ENCODE measurements around the gene PLEKHA5.

Gene PLEKHA5

GRCh38 chr12:19190292-19191031 lies 60.9 kb downstream of the PLEKHA5 start:
- no peak for DNase-seq (ENCODE audit: low spot score)
- in situ Hi-C loops (cut with MboI; ENCODE audit: low pct_unique_long_range_greater_than_20kb, low sequenced_read_pairs, unreplicated experiment): no loop called here
- no peak for TF ChIP-seq CTCF (IDR thresholded peaks at IDR 0.05; ENCODE audit: extremely low read depth, insufficient read depth, missing control alignments)

DNA sequence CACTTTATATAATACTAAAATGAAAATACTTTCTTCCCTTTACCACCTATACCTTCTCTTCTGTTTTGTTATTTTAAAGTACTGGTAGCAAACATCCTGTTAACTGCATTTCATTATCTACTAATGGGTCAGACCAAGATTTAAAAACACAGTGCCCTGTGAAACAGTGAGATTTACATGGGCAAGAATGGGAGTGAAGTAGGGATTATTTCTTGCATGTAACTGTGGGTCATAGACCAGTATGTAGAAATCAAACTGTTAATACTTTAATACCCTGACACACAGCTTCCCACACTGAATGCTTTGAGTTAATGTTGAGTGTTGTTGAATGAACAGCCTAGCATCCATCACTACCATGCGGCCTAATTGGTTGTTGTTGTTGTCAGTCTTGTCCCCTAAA lies 61.6 kb downstream of the PLEKHA5 start:
- no peak for DNase-seq (ENCODE audit: low spot score)
- in situ Hi-C loops (cut with MboI; ENCODE audit: low pct_unique_long_range_greater_than_20kb, low sequenced_read_pairs, unreplicated experiment): no loop called here
- no peak for TF ChIP-seq CTCF (IDR thresholded peaks at IDR 0.05; ENCODE audit: extremely low read depth, insufficient read depth, missing control alignments)

- TF ChIP-seq CTCF (IDR thresholded peaks at IDR 0.05; ENCODE audit: extremely low read depth, insufficient read depth, missing control alignments): no peak
- in situ Hi-C loops (cut with MboI; ENCODE audit: low pct_unique_long_range_greater_than_20kb, low sequenced_read_pairs, unreplicated experiment): no loop called here
- no peak for DNase-seq (ENCODE audit: low spot score)
These were observed 62.0 kb downstream of the PLEKHA5 start for GRCh38 chr12:19191563-19191962.

- in situ Hi-C loops (cut with MboI; ENCODE audit: low pct_unique_long_range_greater_than_20kb, low sequenced_read_pairs, unreplicated experiment): no loop called here
- TF ChIP-seq CTCF (IDR thresholded peaks at IDR 0.05; ENCODE audit: extremely low read depth, insufficient read depth, missing control alignments): no peak
- DNase-seq (ENCODE audit: low spot score): no peak
These were observed 63.2 kb downstream of the PLEKHA5 start for GRCh38 chr12:19192710-19193109.

GRCh38 chr12:19194963-19195362 lies 65.4 kb downstream of the PLEKHA5 start:
- in situ Hi-C loops (cut with MboI; ENCODE audit: low pct_unique_long_range_greater_than_20kb, low sequenced_read_pairs, unreplicated experiment): no loop called here
- no peak for TF ChIP-seq CTCF (IDR thresholded peaks at IDR 0.05; ENCODE audit: extremely low read depth, insufficient read depth, missing control alignments)

DNA sequence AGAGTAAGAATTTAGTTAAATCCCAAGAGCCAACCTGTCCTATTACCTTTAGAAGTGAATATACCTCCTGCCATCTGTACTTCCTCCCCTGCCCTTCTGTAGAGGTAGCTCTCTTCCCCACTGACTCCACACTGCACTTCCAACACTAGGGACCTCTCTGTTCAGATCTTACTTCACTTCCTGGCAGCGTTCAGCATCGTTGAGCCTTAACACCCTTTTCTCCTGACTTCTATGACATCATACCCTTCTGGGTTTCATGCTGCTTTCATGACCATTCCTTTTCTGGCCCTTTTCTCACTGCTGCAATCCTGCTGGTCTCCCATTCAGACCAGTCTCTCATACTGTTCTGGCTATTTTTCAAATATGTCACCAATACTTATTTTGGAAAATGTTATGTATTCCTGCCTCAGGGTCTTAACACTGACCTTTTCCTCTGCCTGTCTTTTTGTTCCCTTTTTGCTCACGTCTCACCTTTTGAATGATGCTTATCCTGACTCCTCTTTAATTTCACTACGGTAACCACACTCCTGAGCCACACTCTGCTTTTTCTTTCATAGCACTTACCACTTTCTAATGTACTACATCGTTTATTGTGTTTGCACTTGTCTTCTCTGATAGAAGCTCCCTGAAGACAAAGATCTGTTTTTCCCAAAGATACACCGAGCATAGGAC lies 67.6 kb downstream of the PLEKHA5 start:
- in situ Hi-C loops (cut with MboI; ENCODE audit: low pct_unique_long_range_greater_than_20kb, low sequenced_read_pairs, unreplicated experiment): no loop called here
- no peak for DNase-seq (ENCODE audit: low spot score)
- TF ChIP-seq CTCF (IDR thresholded peaks at IDR 0.05; ENCODE audit: extremely low read depth, insufficient read depth, missing control alignments): no peak

More at GRCh38 chr12:19194963-19195362, 65.4 kb downstream of the PLEKHA5 start:
- DNase-seq (ENCODE audit: low spot score): no peak
